Stimulated activated CD8-positive, alpha-beta memory T cell treated with anti-CD3 and anti-CD28 coated beads, Interleukin-15, amount 100 ng/mL, for 4 hours (primary cell): ENCODE measurements around the gene PDLIM5.
"Not testable (repeated sequence)": the region's sequence is repeated elsewhere in the genome, so short reads cannot be mapped to it uniquely, and the experiment has no call there.

Source experiments
- DNase-seq, 2 donors: peaks; one replicate each; pipeline ENCODE4 v3.0.0-alpha.2; 2020; ENCODE audit warnings: low read depth in 2 of 2

PDLIM5 gene

GRCh38 chr4:94530073-94530472, 78.3 kb downstream of the PDLIM5 start:
- DNase-seq = no peak

GRCh38 chr4:94531991-94532789, 80.4 kb downstream of the PDLIM5 start:
- DNase-seq = no peak

- DNase-seq = no peak
Observed at GRCh38 chr4:94533405-94534223, 81.9 kb downstream of the PDLIM5 start.

GRCh38 chr4:94534401-94535312, 82.9 kb downstream of the PDLIM5 start:
- no peak for DNase-seq

GRCh38 chr4:94536049-94536448, 84.3 kb downstream of the PDLIM5 start:
- DNase-seq = no peak

GRCh38 chr4:94536649-94537469, 85.1 kb downstream of the PDLIM5 start:
- DNase-seq = no peak

GRCh38 chr4:94537921-94538628, 86.3 kb downstream of the PDLIM5 start:
- no peak for DNase-seq

- no peak for DNase-seq
Observed at GRCh38 chr4:94540476-94540875, 88.7 kb downstream of the PDLIM5 start.

- DNase-seq = no peak
Observed at GRCh38 chr4:94544811-94545210, 93.1 kb downstream of the PDLIM5 start.

GRCh38 chr4:94545296-94545695, 93.6 kb downstream of the PDLIM5 start:
- DNase-seq = no peak

- DNase-seq = no peak
Observed at GRCh38 chr4:94546949-94547348, 95.2 kb downstream of the PDLIM5 start.

GRCh38 chr4:94548571-94548970, 96.8 kb downstream of the PDLIM5 start:
- DNase-seq = no peak

GRCh38 chr4:94550352-94550751, 98.6 kb downstream of the PDLIM5 start:
- no peak for DNase-seq

GRCh38 chr4:94550851-94551250, 99.1 kb downstream of the PDLIM5 start:
- DNase-seq = no peak

GRCh38 chr4:94551643-94552564, 100.2 kb downstream of the PDLIM5 start:
- no peak for DNase-seq

GRCh38 chr4:94556047-94556446, 104.3 kb downstream of the PDLIM5 start:
- not testable (repeated sequence) for DNase-seq

GRCh38 chr4:94557632-94558031, 105.9 kb downstream of the PDLIM5 start:
- DNase-seq = not testable (repeated sequence)

GRCh38 chr4:94558392-94558904, 106.7 kb downstream of the PDLIM5 start:
- DNase-seq = no peak

- no peak for DNase-seq
Observed at GRCh38 chr4:94559351-94559806, 107.6 kb downstream of the PDLIM5 start.
